Mammary epithelial cell (primary cell): ENCODE measurements around the gene MRPL52.

Experiments used
- EZH2 ChIP-seq: IDR thresholded peaks from 2 replicates; pipeline ENCODE4 v1.6.1; 2012; ENCODE audit warnings: low read length, inconsistent platforms, borderline replicate concordance
- TF ChIP-seq, protein P1 (sequence below), 2 donors: IDR thresholded peaks in 1 of 2; conservative IDR thresholded peaks in 1 of 2; 2 replicates each; pipeline ENCODE4 v1.5.1; 2011 to 2012; ENCODE audit warnings: inconsistent platforms in 2 of 2, low read length in 2 of 2, mild to moderate bottlenecking in 2 of 2, control low read depth in 1 of 2, low read depth in 1 of 2; ENCODE audit not compliant: insufficient read depth in 1 of 2; ENCODE audit errors: extremely low read depth in 1 of 2

DNA sequence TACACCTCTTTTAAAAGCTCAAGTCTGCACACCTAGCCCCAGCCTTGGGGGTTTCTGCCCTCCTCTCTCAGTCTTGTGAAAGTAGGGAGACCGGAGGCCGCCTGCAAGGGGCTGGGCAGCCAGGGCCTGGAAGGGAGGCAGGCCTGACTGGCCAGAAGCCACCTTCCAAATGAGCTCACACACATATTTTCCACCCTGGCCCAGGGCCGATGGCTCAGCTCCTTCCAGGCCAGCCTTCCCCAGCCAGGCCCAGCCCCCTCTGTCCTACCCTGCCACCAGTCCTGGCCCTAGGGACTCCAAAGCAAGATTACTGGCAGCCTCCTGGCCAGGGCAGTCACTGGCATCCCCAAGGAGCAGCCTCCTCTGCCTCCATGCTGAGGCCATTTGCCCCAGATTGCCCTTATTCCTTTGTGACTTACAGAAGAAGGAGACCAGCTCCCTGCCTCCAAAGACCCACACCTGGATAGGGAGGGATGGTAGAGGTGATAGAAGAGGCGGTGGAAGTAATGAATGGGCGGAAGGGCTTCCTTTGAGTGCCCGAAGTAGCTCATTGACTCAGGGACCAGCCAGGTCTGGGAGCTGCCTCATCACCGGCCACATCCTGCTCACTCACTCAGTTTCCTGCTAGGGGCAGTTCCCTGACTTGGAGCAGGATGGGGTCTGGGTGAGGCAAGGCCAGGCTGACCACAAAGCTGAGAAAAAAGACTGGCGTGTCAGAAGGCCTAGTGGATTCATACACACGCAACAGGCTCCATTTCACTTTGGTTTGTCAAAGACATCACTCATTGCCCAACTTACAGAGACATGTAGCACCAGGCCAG, 21.5 kb downstream of the MRPL52 start:
- TF ChIP-seq, protein P1, sequence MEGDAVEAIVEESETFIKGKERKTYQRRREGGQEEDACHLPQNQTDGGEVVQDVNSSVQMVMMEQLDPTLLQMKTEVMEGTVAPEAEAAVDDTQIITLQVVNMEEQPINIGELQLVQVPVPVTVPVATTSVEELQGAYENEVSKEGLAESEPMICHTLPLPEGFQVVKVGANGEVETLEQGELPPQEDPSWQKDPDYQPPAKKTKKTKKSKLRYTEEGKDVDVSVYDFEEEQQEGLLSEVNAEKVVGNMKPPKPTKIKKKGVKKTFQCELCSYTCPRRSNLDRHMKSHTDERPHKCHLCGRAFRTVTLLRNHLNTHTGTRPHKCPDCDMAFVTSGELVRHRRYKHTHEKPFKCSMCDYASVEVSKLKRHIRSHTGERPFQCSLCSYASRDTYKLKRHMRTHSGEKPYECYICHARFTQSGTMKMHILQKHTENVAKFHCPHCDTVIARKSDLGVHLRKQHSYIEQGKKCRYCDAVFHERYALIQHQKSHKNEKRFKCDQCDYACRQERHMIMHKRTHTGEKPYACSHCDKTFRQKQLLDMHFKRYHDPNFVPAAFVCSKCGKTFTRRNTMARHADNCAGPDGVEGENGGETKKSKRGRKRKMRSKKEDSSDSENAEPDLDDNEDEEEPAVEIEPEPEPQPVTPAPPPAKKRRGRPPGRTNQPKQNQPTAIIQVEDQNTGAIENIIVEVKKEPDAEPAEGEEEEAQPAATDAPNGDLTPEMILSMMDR (conservative IDR thresholded peaks at IDR 0.05 in 1 of 2, IDR thresholded peaks at IDR 0.05 in 1 of 2; ENCODE audit: extremely low read depth in 1 of 2, insufficient read depth in 1 of 2, low read depth in 1 of 2, low read length in 2 of 2), result no peak
- no peak for TF ChIP-seq EZH2
